CD4-positive, CD25-positive, alpha-beta regulatory T cell (primary cell): Measurements from ENCODE around the gene NAT10. TPM values are rescaled to one million over a fixed set of nuclear protein-coding genes. Genes with fewer than 3 reads are reported as not detected.

ENCODE experiments used
- ATAC-seq, 2 donors: fragments of 150-1000 bp; cut with Tn5 transposase; one replicate each; pipeline ENCODE4 v1.10.0; 2021; ENCODE audit warnings: low read depth in 2 of 2, moderate number of reproducible peaks in 2 of 2, moderate library complexity in 1 of 2
- DNase-seq, 3 donors: peaks; one replicate each; pipeline versions ENCODE4 v3.0.0 to v3.0.0-alpha.2; 2012 to 2022; ENCODE audit warnings: mixed read lengths in 1 of 3
- H3K27ac ChIP-seq: one replicate; pipeline ENCODE4 v1.7.0; 2013; ENCODE audit warnings: mild to moderate bottlenecking, low read length; ENCODE audit not compliant: insufficient read depth, poor library complexity, severe bottlenecking
- H3K27me3 ChIP-seq: one replicate; pipeline ENCODE4 v1.7.0; 2013; ENCODE audit warnings: low read length; ENCODE audit not compliant: control insufficient read depth, insufficient read depth
- H3K36me3 ChIP-seq: one replicate; pipeline ENCODE4 v1.7.0; 2013; ENCODE audit warnings: mild to moderate bottlenecking, low read length, moderate library complexity; ENCODE audit not compliant: control insufficient read depth, insufficient read depth
- H3K4me1 ChIP-seq: 2 replicates; pipeline ENCODE4 v1.7.0; 2013; ENCODE audit warnings: mild to moderate bottlenecking, low read length; ENCODE audit not compliant: insufficient read depth, control insufficient read depth, poor library complexity, severe bottlenecking
- H3K4me3 ChIP-seq: one replicate; pipeline ENCODE4 v1.7.0; 2013; ENCODE audit warnings: low read depth, mild to moderate bottlenecking, low read length, moderate library complexity
- H3K9me3 ChIP-seq, 2 experiments: 1 replicate in 1 of 2; 2 replicates in 1 of 2; pipeline ENCODE4 v1.7.0; 2013; ENCODE audit warnings: low read length in 2 of 2, mild to moderate bottlenecking in 1 of 2, moderate library complexity in 1 of 2; ENCODE audit not compliant: control insufficient read depth in 2 of 2
- H3K27ac Mint-ChIP-seq, 3 donors: one replicate each; pipeline ENCODE4 v1.8.0; 2020 to 2022; ENCODE audit warnings: mild to moderate bottlenecking in 3 of 3, mixed read lengths in 3 of 3, moderate library complexity in 2 of 3
- H3K27me3 Mint-ChIP-seq: one replicate; pipeline ENCODE4 v1.8.0; 2022; ENCODE audit warnings: mild to moderate bottlenecking, mixed read lengths
- H3K36me3 Mint-ChIP-seq: one replicate; pipeline ENCODE4 v1.8.0; 2020; ENCODE audit warnings: mixed read lengths
- H3K4me1 Mint-ChIP-seq, 4 donors: one replicate each; pipeline ENCODE4 v1.8.0; 2020 to 2022; ENCODE audit warnings: mixed read lengths in 4 of 4, mild to moderate bottlenecking in 1 of 4
- H3K4me3 Mint-ChIP-seq, 4 donors: one replicate each; pipeline ENCODE4 v1.8.0; 2020 to 2022; ENCODE audit warnings: mild to moderate bottlenecking in 4 of 4, mixed read lengths in 4 of 4, moderate library complexity in 3 of 4
- H3K9me3 Mint-ChIP-seq, 7 donors: one replicate each; pipeline ENCODE4 v1.8.0; 2020 to 2022; ENCODE audit warnings: mixed read lengths in 7 of 7, mild to moderate bottlenecking in 3 of 7, moderate library complexity in 2 of 7
- polyA plus RNA-seq, 4 donors: library from polyadenylated mRNA; unstranded; fragments of 300-500 nt; fragmentation: Illumina TruSeq; gene quantifications; one replicate each; pipeline ENCODE4 v1.2.3, GENCODE V29; 2021
- total RNA-seq: library from RNA; stranded (reverse); gene quantifications from one replicate; pipeline ENCODE4 v1.2.3, GENCODE V29; 2022

Gene NAT10
- total and polyA plus RNA-seq, 5 donors from 2014 or later, result 24.8 to 48.8 (median 32.3) TPM

DNA sequence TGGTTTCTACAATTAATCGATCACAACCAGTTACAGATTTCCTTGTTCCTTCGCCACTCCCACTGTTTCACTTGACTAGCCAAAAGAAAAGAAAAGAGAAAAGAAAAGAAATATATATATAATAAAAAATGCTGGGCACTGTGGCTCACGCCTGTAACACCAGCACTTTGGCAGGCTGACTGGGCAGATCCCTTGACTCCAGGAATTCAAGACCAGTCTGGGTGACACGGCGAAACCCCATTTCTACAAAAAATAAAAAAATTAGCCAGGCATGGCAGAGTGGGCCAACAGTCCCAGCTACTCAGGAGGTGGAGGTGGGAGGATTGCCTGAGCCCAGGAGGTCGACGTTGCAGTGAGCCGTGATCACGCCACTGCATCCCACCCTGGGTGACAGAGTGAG lies 83.8 kb downstream of the NAT10 start:
- Mint-ChIP-seq H3K36me3 (no peaks in the 10 kb centered on the region), H3K27ac (no peak overlapping the region), H3K4me1 (peaks cover 0 to 3% (median 0%) of the 10 kb centered on the region in 4 donors), H3K27me3 (no peaks in the 10 kb centered on the region), H3K9me3 (no peaks in the 10 kb centered on the region), H3K4me3 (no peak overlapping the region)
- H3K27ac ChIP-seq, result no peak overlapping the region
- DNase-seq (no peak), ATAC-seq (no peak)
- no peaks in the 10 kb centered on the region for H3K36me3 ChIP-seq
- no peak overlapping the region for H3K4me3 ChIP-seq
- H3K9me3 ChIP-seq, result no peaks in the 10 kb centered on the region
- H3K4me1 ChIP-seq, result no peaks in the 10 kb centered on the region
- H3K27me3 ChIP-seq, result no peaks in the 10 kb centered on the region

DNA sequence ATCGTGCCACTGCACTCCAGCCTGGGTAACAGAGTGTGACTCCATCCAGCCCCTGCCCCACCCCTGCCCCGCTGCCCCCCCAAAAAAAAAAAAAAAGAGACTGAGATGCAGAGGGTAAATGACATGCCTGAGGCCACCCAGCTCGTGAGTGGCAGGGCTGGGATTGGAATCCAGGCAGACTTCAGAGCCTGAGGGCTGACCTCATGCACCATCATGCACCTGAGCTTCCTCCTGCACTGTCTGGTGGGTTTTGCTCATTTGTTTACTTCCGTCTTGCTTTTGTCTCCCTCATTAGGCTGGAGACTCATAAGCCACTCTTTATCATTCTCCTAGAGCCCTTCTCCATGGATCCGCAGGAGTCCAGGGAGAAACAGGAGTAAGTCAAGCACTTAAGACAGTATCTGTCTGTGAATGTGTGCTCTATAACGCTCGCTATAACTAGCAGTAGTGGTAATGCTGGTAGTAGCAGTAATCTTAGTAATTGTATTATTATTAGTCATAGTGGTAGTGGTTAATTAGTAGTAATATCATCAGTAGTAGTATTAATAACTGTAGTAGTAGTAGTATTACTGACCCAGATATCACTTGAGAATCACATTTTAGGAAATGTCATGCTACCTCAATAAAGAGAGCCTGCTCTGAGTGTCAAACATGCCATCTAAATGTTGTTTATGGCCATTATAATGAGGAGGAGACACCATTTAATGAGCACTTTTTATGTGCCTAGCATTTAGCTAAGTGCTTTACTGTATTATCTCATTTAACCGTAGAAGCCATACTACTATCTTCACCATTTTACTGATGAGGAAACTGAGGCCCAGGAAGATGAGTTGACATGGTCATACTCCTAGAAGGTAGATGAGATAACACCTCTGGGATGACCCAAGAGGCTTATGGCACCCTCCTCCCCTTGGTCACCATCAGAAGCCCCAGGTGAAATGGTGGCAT lies 85.0 kb downstream of the NAT10 start:
- Mint-ChIP-seq H3K4me3 (no peak overlapping the region), H3K27me3 (no peaks in the 10 kb centered on the region), H3K9me3 (no peaks in the 10 kb centered on the region), H3K36me3 (no peaks in the 10 kb centered on the region), H3K4me1 (peaks cover 0 to 3% (median 0%) of the 10 kb centered on the region in 4 donors), H3K27ac (no peak overlapping the region)
- DNase-seq (no peak), ATAC-seq (no peak)
- H3K4me3 ChIP-seq, result no peak overlapping the region
- H3K9me3 ChIP-seq, result no peaks in the 10 kb centered on the region
- no peaks in the 10 kb centered on the region for H3K4me1 ChIP-seq
- no peak overlapping the region for H3K27ac ChIP-seq
- H3K36me3 ChIP-seq, result no peaks in the 10 kb centered on the region
- H3K27me3 ChIP-seq, result no peaks in the 10 kb centered on the region

DNA sequence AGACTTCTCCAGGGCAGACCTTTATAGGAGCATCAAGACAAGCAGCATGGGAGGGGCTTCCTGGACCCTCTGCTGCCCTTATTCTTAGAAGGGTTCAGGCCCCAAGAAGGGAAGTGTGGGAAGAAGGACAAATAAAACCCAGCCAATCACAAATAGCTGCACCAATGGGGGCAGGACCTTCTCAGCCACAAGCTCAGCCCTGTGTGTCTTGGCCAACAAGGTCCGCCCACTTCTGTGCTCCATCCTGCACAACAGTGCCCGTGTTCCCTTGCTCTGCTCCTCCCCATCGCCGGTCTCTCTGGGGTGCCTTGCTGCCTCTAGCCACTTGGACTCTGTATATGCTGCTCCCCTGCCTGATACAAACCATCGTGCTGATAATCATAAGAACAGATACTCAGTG lies 86.1 kb downstream of the NAT10 start:
- Mint-ChIP-seq H3K4me1 (peaks cover 0 to 3% (median 0%) of the 10 kb centered on the region in 4 donors), H3K27ac (no peak overlapping the region), H3K36me3 (no peaks in the 10 kb centered on the region), H3K27me3 (peaks cover 1% of the 10 kb centered on the region), H3K4me3 (no peak overlapping the region), H3K9me3 (no peaks in the 10 kb centered on the region)
- Histone ChIP-seq H3K4me3 (no peak overlapping the region), H3K9me3 (no peaks in the 10 kb centered on the region), H3K4me1 (no peaks in the 10 kb centered on the region), H3K36me3 (no peaks in the 10 kb centered on the region), H3K27me3 (no peaks in the 10 kb centered on the region), H3K27ac (no peak overlapping the region)
- ATAC-seq (no peak), DNase-seq (no peak)

DNA sequence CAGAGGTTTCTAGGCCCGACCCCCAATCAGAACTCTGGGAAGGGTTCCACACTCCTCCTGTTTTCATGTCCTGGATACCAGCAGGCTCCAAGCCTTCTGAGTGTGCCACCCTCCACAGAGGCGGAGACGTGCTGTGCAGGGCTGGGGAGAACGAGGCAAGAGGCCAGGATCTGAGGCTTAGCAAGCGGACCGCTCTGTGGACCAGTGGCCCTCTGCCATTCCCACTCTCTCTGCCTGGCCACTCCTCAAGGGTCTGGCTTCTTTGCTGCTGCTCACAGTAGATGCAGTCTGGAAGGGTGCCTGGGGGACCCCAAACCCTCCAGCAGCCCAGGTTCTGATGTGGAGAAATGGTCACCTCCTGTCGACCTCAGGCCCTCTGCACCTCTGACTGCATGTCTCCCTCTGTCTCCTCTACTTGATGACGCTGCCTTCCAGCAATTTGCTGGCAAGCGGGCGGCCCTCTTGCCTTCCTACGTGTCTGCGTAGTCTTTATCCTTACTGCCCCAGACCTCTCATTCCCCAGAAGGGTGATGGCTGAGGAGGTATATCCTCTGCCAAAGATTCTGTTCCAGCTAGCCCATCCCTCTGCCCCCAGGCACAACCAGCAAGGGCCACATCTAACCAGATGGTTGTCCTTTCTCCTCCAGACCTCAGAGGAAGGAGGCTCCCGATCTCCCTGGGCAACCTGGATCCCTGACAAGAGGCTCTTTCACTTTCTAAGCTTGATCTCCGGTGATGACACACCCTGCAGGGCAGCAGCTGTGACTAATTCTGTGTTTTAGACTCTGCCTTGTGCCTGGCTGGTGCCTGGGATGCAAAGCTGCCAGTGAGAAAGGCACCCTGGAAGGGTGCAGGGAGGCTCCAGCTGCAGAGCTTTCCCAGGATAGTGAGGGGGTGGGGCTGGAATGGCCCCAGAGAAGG lies 87.3 kb downstream of the NAT10 start:
- Histone ChIP-seq H3K4me3 (no peak overlapping the region), H3K27ac (no peak overlapping the region), H3K27me3 (no peaks in the 10 kb centered on the region), H3K9me3 (no peaks in the 10 kb centered on the region), H3K4me1 (no peaks in the 10 kb centered on the region), H3K36me3 (no peaks in the 10 kb centered on the region)
- H3K4me1 Mint-ChIP-seq, result peaks cover 0 to 5% (median 2%) of the 10 kb centered on the region in 4 donors
- no peak overlapping the region for H3K27ac Mint-ChIP-seq
- H3K36me3 Mint-ChIP-seq, result no peaks in the 10 kb centered on the region
- DNase-seq (no peak), ATAC-seq (no peak)
- peaks cover 7% of the 10 kb centered on the region for H3K27me3 Mint-ChIP-seq
- no peak overlapping the region for H3K4me3 Mint-ChIP-seq
- H3K9me3 Mint-ChIP-seq, result no peaks in the 10 kb centered on the region

DNA sequence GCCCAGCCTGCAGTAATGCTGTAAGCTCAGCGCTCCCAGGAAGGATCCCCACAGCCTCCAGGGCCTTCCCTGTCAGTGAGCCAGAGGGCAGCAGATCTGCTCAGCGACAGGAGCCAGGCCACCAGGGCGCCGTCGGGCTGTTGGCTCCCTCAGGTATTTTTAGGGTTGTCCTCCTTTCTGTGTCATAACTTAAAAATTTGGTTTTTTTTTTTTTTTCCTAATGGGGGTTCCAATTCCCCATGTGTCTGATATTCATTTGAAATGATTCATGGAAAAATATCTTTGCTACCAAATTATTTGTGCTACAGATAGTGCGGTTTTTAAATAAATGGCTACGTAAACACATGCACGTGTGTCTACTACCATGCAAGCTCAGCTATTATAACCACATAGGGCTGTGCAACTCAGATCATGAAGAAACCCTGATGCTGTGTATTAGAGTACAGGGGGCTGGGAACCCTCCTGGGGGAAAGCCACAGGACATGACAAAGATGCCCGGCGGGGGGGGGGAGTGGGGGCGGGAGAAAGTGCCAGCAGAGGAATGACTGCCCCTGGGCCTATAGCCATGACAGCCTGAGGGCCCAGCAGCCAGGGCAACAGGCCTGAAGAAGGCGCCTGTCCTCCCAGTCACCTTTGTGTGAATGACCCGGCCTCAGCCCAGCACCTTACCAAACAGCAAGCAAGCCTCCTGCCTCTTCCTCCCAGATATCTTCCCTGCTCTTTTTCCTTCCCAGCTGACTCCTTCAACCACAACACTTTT lies 89.3 kb downstream of the NAT10 start:
- no peaks in the 10 kb centered on the region for H3K36me3 Mint-ChIP-seq
- ATAC-seq, result no peak
- no peak for DNase-seq
- Histone ChIP-seq H3K4me3 (no peak overlapping the region), H3K27ac (no peak overlapping the region), H3K27me3 (no peaks in the 10 kb centered on the region), H3K4me1 (no peaks in the 10 kb centered on the region), H3K9me3 (no peaks in the 10 kb centered on the region), H3K36me3 (no peaks in the 10 kb centered on the region)
- no peak overlapping the region for H3K4me3 Mint-ChIP-seq
- no peak overlapping the region for H3K27ac Mint-ChIP-seq
- H3K4me1 Mint-ChIP-seq, result peaks cover 0 to 7% (median 3%) of the 10 kb centered on the region in 4 donors
- peaks cover 7% of the 10 kb centered on the region for H3K27me3 Mint-ChIP-seq
- H3K9me3 Mint-ChIP-seq, result no peaks in the 10 kb centered on the region

Other genes with a start within 250 kb of the NAT10 start
- 1.9 TPM for gene LMO2, start 213.6 kb upstream of the NAT10 start, total RNA-seq
- under 1 TPM in 1 of 4 donors, not detected in 3; 0.13 TPM for gene LMO2, start 213.6 kb upstream of the NAT10 start, polyA plus RNA-seq
- gene CAPRIN1, start 53.9 kb upstream of the NAT10 start, total RNA-seq, result 132 TPM
- 100 to 1,000 TPM in 2 of 4 donors, 10 to 100 TPM in 2; 83.4 to 111 (median 98.4) TPM for gene CAPRIN1, start 53.9 kb upstream of the NAT10 start, polyA plus RNA-seq